WTC11 (cell line): Measurements from ENCODE around the gene PRRC2B. TPM values are rescaled to one million over a fixed set of nuclear protein-coding genes. Genes with fewer than 3 reads are reported as not detected.

Experiments used
- ATAC-seq: fragments of 200-7000 bp; cut with Tn5 transposase; 2 replicates; pipeline ENCODE4 v1.10.0; 2021; ENCODE audit warnings: mild to moderate bottlenecking, moderate library complexity
- CTCF ChIA-PET: fragments of 300-600 bp; sonication (Branson Sonifier 250); formaldehyde crosslinking; loops from one replicate; lab custom pipeline; 2021; ENCODE audit warnings: antibody characterized with exemption; lab: Charles Lee
- POLR2A ChIA-PET: fragments of 350-600 bp; sonication (Branson Sonifier 250); formaldehyde crosslinking; loops from one replicate; lab custom pipeline; 2021; ENCODE audit warnings: antibody characterized with exemption; lab: Charles Lee
- DNase-seq: peaks from one replicate; pipeline ENCODE4 v3.0.0; 2021; ENCODE audit warnings: low spot score
- H3K27ac Mint-ChIP-seq: 2 replicates; pipeline ENCODE4 v1.8.0; 2021; ENCODE audit warnings: mixed read lengths
- H3K27me3 Mint-ChIP-seq: 2 replicates; pipeline ENCODE4 v1.8.0; 2021; ENCODE audit warnings: low read depth, mild to moderate bottlenecking, moderate library complexity, mixed read lengths
- H3K36me3 Mint-ChIP-seq: 2 replicates; pipeline ENCODE4 v1.8.0; 2021; ENCODE audit warnings: mixed read lengths
- H3K4me1 Mint-ChIP-seq: 2 replicates; pipeline ENCODE4 v1.8.0; 2022; ENCODE audit warnings: mixed read lengths
- H3K4me3 Mint-ChIP-seq: 2 replicates; pipeline ENCODE4 v1.8.0; 2021; ENCODE audit warnings: mild to moderate bottlenecking, moderate library complexity, mixed read lengths
- H3K9me3 Mint-ChIP-seq: 2 replicates; pipeline ENCODE4 v1.8.0; 2021; ENCODE audit warnings: mixed read lengths
- ESRRA ChIP-seq: sonication (generic); formaldehyde crosslinking; IDR thresholded peaks from 2 replicates; pipeline ENCODE4 v1.8.1; 2022; ENCODE audit warnings: mild to moderate bottlenecking, missing genetic modification reagents, borderline replicate concordance
- ETV6 ChIP-seq: sonication (generic); formaldehyde crosslinking; IDR thresholded peaks from 2 replicates; pipeline ENCODE4 v1.8.1; 2022; ENCODE audit warnings: mild to moderate bottlenecking, missing genetic modification reagents
- GTF2I ChIP-seq: fragments of 250-450 bp; sonication (Bioruptor Pico); conservative IDR thresholded peaks from 2 replicates; pipeline ENCODE4 v1.4.0; 2021; ENCODE audit warnings: mild to moderate bottlenecking
- HMGA2 ChIP-seq: fragments of 250-450 bp; sonication (Bioruptor Pico); IDR thresholded peaks from 2 replicates; pipeline ENCODE4 v1.4.0; 2021; ENCODE audit warnings: mild to moderate bottlenecking, moderate library complexity
- IRF2 ChIP-seq: sonication (generic); formaldehyde crosslinking; IDR thresholded peaks from 2 replicates; pipeline ENCODE4 v1.8.0; 2022; ENCODE audit warnings: low read depth, missing genetic modification reagents, borderline replicate concordance
- JAZF1 ChIP-seq: fragments of 250-450 bp; sonication (Bioruptor Pico); IDR thresholded peaks from 2 replicates; pipeline ENCODE4 v1.9.0; 2021; ENCODE audit warnings: moderate library complexity, mild to moderate bottlenecking, inconsistent platforms
- MYBL2 ChIP-seq: sonication (generic); formaldehyde crosslinking; IDR thresholded peaks from 2 replicates; pipeline ENCODE4 v1.8.1; 2023; ENCODE audit warnings: mild to moderate bottlenecking, moderate library complexity, missing genetic modification reagents
- NR1H2 ChIP-seq: sonication (generic); formaldehyde crosslinking; IDR thresholded peaks from 2 replicates; pipeline ENCODE4 v1.9.0; 2021; ENCODE audit warnings: mild to moderate bottlenecking, moderate library complexity, missing genetic modification reagents
- RELA ChIP-seq: sonication (generic); formaldehyde crosslinking; IDR thresholded peaks from 2 replicates; pipeline ENCODE4 v1.8.1; 2022; ENCODE audit warnings: missing genetic modification reagents, mild to moderate bottlenecking, borderline replicate concordance
- TP53 ChIP-seq: sonication (generic); formaldehyde crosslinking; IDR thresholded peaks from 2 replicates; pipeline ENCODE4 v1.8.1; 2023; ENCODE audit warnings: mild to moderate bottlenecking, missing genetic modification reagents
- ZNF263 ChIP-seq: sonication (generic); formaldehyde crosslinking; IDR thresholded peaks from 2 replicates; pipeline ENCODE4 v1.8.1; 2022; ENCODE audit warnings: low read depth, mild to moderate bottlenecking, moderate library complexity, missing genetic modification reagents
- ZNF423 ChIP-seq: fragments of 250-450 bp; sonication (Bioruptor Pico); IDR thresholded peaks from 2 replicates; pipeline ENCODE4 v2.1.2; 2022; ENCODE audit warnings: mild to moderate bottlenecking, moderate library complexity
- total RNA-seq: library from RNA; stranded (reverse); gene quantifications from 3 replicates; pipeline ENCODE4 v1.2.3, GENCODE V29; 2021
- TF ChIP-seq, protein P1 (sequence below): sonication (generic); formaldehyde crosslinking; conservative IDR thresholded peaks from 2 replicates; pipeline ENCODE4 v1.8.1; 2022; ENCODE audit warnings: mild to moderate bottlenecking, missing genetic modification reagents
- TF ChIP-seq, protein P2 (sequence below): fragments of 250-450 bp; sonication (Bioruptor Pico); IDR thresholded peaks from 2 replicates; pipeline ENCODE4 v2.1.2; 2022; ENCODE audit warnings: mild to moderate bottlenecking, moderate library complexity
- TF ChIP-seq, protein P3 (sequence below): sonication (generic); formaldehyde crosslinking; IDR thresholded peaks from 2 replicates; pipeline ENCODE4 v1.8.1; 2023; ENCODE audit warnings: mild to moderate bottlenecking, missing genetic modification reagents, moderate library complexity
- TF ChIP-seq, protein P4 (sequence below): sonication (generic); formaldehyde crosslinking; IDR thresholded peaks from 2 replicates; pipeline ENCODE4 v1.8.0; 2022; ENCODE audit warnings: mild to moderate bottlenecking, missing genetic modification reagents
- TF ChIP-seq, protein P5 (sequence below): fragments of 250-450 bp; sonication (Bioruptor Pico); IDR thresholded peaks from 2 replicates; pipeline ENCODE4 v1.8.0; 2021; ENCODE audit warnings: mild to moderate bottlenecking
- TF ChIP-seq, protein P6 (sequence below): sonication (generic); formaldehyde crosslinking; IDR thresholded peaks from 2 replicates; pipeline ENCODE4 v1.8.1; 2022; ENCODE audit warnings: low read depth, missing genetic modification reagents, borderline replicate concordance
- TF ChIP-seq, protein P7 (sequence below): sonication (generic); formaldehyde crosslinking; IDR thresholded peaks from 2 replicates; pipeline ENCODE4 v1.8.1; 2022; ENCODE audit warnings: missing genetic modification reagents, borderline replicate concordance
- TF ChIP-seq, protein P8 (sequence below): sonication (generic); formaldehyde crosslinking; IDR thresholded peaks from 2 replicates; pipeline ENCODE4 v1.8.0; 2023; ENCODE audit warnings: mild to moderate bottlenecking, missing genetic modification reagents

Gene PRRC2B
- total RNA-seq, 1 experiment from 2014 or later = 272 TPM

DNA sequence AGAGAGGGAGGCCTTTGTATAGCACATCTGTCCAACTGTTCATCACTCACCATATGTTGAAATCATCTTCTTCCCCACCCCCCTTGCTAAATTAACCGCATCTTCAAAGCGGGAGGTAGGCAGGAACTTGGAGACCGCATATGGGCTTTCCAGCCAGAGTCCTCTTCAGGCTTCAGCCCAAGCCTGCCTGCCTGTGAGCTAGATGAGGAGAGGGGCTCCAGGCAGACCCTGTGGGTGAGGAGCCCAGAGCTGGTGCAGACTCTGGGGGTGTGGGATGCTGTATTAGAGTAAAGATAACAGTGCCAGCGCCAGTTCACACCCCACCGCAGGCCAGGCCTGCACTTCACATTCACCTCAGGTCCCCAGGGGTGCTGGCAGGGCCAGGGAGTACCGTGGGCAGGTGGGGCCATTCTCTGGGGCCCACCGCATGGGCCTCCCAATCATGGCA is 16.2 kb downstream of the PRRC2B start:
- ChIA-PET POLR2A (no interaction called here), CTCF (interaction anchor here (8.8 kb wide), 1 partner anchor 60 kb away, joined by 72 read pairs; no protein-coding TSS in a partner anchor)
- ATAC-seq (no peak), DNase-seq (no peak)
- peaks cover 35% of the 10 kb centered on the region for H3K36me3 Mint-ChIP-seq
- TF ChIP-seq ETV6 (no peak), JAZF1 (CRISPR knock-in tag) (no peak), ZNF263 (no peak), HMGA2 (no peak), ESRRA (CRISPR knock-in tag) (no peak), IRF2 (no peak), GTF2I (CRISPR knock-in tag) (no peak), MYBL2 (no peak)
- TF ChIP-seq, protein P1, sequence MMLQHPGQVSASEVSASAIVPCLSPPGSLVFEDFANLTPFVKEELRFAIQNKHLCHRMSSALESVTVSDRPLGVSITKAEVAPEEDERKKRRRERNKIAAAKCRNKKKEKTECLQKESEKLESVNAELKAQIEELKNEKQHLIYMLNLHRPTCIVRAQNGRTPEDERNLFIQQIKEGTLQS (CRISPR knock-in tag) = no peak
- TF ChIP-seq, protein P2, sequence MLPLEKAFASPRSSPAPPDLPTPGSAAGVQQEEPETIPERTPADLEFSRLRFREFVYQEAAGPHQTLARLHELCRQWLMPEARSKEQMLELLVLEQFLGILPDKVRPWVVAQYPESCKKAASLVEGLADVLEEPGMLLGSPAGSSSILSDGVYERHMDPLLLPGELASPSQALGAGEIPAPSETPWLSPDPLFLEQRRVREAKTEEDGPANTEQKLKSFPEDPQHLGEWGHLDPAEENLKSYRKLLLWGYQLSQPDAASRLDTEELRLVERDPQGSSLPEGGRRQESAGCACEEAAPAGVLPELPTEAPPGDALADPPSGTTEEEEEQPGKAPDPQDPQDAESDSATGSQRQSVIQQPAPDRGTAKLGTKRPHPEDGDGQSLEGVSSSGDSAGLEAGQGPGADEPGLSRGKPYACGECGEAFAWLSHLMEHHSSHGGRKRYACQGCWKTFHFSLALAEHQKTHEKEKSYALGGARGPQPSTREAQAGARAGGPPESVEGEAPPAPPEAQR (CRISPR knock-in tag) = no peak
- TF ChIP-seq, protein P3, sequence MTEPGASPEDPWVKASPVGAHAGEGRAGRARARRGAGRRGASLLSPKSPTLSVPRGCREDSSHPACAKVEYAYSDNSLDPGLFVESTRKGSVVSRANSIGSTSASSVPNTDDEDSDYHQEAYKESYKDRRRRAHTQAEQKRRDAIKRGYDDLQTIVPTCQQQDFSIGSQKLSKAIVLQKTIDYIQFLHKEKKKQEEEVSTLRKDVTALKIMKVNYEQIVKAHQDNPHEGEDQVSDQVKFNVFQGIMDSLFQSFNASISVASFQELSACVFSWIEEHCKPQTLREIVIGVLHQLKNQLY (CRISPR knock-in tag) = no peak
- TF ChIP-seq, protein P4, sequence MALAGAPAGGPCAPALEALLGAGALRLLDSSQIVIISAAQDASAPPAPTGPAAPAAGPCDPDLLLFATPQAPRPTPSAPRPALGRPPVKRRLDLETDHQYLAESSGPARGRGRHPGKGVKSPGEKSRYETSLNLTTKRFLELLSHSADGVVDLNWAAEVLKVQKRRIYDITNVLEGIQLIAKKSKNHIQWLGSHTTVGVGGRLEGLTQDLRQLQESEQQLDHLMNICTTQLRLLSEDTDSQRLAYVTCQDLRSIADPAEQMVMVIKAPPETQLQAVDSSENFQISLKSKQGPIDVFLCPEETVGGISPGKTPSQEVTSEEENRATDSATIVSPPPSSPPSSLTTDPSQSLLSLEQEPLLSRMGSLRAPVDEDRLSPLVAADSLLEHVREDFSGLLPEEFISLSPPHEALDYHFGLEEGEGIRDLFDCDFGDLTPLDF (CRISPR knock-in tag) = no peak
- H3K4me1 Mint-ChIP-seq = peaks cover 75% of the 10 kb centered on the region
- peak overlapping the region; percentile 92 for H3K27ac Mint-ChIP-seq
- no peak overlapping the region for H3K4me3 Mint-ChIP-seq
- peaks cover 20% of the 10 kb centered on the region for H3K9me3 Mint-ChIP-seq
- H3K27me3 Mint-ChIP-seq = no peaks in the 10 kb centered on the region

DNA sequence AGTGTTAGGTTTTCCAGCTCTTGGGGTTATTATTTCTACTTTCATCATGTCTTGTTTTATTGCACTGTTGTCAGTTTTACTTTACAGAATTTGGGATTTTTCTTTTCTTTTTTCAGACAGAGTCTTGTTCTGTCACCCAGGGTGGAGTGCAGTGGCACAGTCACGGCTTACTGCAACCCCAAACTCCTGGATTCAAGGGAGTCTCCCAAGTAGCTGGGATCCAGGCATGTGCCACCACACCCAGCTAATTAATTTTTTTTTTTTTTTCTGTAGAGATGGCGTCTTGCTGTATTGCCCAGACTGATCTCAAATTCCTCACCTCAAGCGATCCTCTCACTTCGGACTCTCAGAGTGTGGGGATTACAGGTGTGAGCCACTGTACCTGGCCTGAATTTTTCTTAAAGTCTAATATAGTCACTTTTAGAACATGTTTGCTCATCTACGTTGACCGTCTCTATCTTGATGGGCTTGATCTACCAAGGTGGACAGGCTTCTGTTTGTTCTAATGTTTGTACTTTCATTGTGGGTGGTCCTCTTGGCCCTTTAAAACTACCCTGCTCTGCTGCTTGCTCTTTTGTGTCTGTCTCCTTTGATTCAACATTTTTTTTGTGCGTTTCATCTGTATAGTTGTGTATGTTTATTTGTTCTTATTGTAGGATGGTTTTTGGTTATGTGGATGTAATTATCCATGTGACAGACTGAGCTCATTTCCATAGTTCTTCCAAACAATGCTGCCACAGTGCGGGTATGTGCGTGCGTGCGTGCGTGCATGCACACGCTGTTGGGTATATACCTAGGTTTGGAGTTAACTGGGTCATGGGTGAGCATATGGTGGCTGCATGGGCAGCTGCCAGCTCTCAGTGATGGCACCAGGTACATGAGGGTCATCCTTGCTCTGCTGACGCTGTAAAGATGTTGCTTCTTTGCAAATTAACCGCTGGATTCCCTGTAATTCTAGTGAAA is 18.1 kb downstream of the PRRC2B start:
- CTCF ChIA-PET = interaction anchor here (0.6 to 8.8 kb wide), 3 partner anchors 43 to 62 kb away, joined by 3 to 72 read pairs (median 5); no protein-coding TSS in a partner anchor
- no peak for TF ChIP-seq ETV6
- TF ChIP-seq, protein P5, sequence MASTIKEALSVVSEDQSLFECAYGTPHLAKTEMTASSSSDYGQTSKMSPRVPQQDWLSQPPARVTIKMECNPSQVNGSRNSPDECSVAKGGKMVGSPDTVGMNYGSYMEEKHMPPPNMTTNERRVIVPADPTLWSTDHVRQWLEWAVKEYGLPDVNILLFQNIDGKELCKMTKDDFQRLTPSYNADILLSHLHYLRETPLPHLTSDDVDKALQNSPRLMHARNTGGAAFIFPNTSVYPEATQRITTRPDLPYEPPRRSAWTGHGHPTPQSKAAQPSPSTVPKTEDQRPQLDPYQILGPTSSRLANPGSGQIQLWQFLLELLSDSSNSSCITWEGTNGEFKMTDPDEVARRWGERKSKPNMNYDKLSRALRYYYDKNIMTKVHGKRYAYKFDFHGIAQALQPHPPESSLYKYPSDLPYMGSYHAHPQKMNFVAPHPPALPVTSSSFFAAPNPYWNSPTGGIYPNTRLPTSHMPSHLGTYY (CRISPR knock-in tag) = no peak
- TF ChIP-seq, protein P1 (CRISPR knock-in tag) = no peak
- TF ChIP-seq, protein P3 (CRISPR knock-in tag) = no peak
- TF ChIP-seq ZNF263 = no peak
- no peak for TF ChIP-seq NR1H2 (CRISPR knock-in tag)
- TF ChIP-seq RELA (CRISPR knock-in tag) = no peak
- TF ChIP-seq, protein P6, sequence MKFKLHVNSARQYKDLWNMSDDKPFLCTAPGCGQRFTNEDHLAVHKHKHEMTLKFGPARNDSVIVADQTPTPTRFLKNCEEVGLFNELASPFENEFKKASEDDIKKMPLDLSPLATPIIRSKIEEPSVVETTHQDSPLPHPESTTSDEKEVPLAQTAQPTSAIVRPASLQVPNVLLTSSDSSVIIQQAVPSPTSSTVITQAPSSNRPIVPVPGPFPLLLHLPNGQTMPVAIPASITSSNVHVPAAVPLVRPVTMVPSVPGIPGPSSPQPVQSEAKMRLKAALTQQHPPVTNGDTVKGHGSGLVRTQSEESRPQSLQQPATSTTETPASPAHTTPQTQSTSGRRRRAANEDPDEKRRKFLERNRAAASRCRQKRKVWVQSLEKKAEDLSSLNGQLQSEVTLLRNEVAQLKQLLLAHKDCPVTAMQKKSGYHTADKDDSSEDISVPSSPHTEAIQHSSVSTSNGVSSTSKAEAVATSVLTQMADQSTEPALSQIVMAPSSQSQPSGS (CRISPR knock-in tag) = no peak
- TF ChIP-seq TP53 (CRISPR knock-in tag) = no peak
- TF ChIP-seq, protein P7, sequence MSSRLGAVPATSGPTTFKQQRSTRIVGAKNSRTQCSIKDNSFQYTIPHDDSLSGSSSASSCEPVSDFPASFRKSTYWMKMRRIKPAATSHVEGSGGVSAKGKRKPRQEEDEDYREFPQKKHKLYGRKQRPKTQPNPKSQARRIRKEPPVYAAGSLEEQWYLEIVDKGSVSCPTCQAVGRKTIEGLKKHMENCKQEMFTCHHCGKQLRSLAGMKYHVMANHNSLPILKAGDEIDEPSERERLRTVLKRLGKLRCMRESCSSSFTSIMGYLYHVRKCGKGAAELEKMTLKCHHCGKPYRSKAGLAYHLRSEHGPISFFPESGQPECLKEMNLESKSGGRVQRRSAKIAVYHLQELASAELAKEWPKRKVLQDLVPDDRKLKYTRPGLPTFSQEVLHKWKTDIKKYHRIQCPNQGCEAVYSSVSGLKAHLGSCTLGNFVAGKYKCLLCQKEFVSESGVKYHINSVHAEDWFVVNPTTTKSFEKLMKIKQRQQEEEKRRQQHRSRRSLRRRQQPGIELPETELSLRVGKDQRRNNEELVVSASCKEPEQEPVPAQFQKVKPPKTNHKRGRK (CRISPR knock-in tag) = no peak
- TF ChIP-seq ZNF423 (CRISPR knock-in tag) = no peak
- TF ChIP-seq, protein P8, sequence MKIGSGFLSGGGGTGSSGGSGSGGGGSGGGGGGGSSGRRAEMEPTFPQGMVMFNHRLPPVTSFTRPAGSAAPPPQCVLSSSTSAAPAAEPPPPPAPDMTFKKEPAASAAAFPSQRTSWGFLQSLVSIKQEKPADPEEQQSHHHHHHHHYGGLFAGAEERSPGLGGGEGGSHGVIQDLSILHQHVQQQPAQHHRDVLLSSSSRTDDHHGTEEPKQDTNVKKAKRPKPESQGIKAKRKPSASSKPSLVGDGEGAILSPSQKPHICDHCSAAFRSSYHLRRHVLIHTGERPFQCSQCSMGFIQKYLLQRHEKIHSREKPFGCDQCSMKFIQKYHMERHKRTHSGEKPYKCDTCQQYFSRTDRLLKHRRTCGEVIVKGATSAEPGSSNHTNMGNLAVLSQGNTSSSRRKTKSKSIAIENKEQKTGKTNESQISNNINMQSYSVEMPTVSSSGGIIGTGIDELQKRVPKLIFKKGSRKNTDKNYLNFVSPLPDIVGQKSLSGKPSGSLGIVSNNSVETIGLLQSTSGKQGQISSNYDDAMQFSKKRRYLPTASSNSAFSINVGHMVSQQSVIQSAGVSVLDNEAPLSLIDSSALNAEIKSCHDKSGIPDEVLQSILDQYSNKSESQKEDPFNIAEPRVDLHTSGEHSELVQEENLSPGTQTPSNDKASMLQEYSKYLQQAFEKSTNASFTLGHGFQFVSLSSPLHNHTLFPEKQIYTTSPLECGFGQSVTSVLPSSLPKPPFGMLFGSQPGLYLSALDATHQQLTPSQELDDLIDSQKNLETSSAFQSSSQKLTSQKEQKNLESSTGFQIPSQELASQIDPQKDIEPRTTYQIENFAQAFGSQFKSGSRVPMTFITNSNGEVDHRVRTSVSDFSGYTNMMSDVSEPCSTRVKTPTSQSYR (CRISPR knock-in tag) = no peak
- Mint-ChIP-seq H3K4me1 (peaks cover 68% of the 10 kb centered on the region), H3K36me3 (peaks cover 38% of the 10 kb centered on the region), H3K27ac (peak overlapping the region; percentile 78), H3K27me3 (no peaks in the 10 kb centered on the region), H3K4me3 (no peak overlapping the region), H3K9me3 (peaks cover 20% of the 10 kb centered on the region)
- POLR2A ChIA-PET = interaction anchor here (1.0 kb wide), 1 partner anchor 39 kb away, joined by 6 read pairs; no protein-coding TSS in a partner anchor
- ATAC-seq (no peak), DNase-seq (no peak)
